NCI-H446 treated with DMSO at 0.1 percent for 48 hours (cell line): ENCODE results near the gene SAMD14.

Experiments used
- DNase-seq: peaks from one replicate; lab custom pipeline; 2025; lab: John Stamatoyannopoulos, UW

The SAMD14 gene

GRCh38 chr17:50133028-50133768 is 3.2 kb upstream of the SAMD14 start:
- no peak for DNase-seq

GRCh38 chr17:50132104-50132794 is 2.3 kb upstream of the SAMD14 start:
- DNase-seq, result no peak

DNA sequence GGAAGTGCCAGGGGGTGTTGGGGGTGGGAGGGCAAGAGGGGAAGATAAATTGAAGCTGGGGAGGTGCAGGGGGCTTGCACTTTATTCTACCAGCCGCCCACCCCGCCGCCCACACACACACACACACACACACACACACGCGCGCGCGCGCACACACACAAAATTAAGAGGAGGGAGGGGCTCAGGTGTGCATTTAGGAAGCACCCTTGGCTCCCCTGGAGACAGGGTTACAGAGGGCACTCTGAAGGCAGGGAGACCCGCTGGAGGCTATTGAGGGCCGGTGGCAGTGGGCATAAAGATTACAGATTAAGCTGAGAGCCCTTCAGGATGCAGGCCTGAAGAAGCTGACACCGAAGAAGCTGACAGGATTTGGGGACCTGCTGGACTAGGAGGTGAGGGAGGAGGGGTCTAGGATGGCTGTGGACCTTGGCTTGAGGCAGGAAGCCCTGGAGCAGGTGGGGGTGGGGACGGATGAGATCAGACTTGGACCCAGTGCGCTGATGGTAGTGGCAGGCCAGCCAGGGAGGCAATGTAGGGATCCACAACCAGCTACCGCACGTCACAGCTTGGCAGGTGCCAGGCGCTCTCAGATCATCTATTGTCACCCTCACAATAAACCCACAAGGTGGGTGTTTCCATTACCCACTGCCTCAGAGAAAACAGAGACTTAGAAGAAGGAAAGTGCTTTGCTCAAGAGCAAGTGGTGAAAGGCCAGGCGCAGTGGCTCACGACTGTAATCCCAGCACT is 772 bp upstream of the SAMD14 start:
- DNase-seq, result no peak

DNA sequence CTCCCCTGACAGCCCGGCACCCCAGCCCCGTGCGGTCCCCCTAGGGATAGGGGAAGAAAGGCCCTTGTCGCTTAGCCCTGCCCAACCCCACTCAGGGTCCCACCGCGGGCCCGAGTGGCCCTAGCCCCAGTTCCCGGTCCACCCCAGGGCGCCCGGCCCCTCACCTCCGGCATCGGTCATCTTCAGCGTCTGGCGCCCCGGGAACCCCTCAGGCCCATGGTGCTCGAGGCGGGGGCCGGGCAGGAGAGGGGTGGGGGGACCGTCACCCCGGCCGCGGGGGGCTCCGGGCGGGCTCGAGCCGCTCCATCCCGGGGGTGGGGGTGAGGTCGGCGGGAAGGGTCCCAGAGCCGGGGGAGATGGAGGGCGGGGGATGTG is 620 bp downstream of the SAMD14 start:
- no peak for DNase-seq

DNA sequence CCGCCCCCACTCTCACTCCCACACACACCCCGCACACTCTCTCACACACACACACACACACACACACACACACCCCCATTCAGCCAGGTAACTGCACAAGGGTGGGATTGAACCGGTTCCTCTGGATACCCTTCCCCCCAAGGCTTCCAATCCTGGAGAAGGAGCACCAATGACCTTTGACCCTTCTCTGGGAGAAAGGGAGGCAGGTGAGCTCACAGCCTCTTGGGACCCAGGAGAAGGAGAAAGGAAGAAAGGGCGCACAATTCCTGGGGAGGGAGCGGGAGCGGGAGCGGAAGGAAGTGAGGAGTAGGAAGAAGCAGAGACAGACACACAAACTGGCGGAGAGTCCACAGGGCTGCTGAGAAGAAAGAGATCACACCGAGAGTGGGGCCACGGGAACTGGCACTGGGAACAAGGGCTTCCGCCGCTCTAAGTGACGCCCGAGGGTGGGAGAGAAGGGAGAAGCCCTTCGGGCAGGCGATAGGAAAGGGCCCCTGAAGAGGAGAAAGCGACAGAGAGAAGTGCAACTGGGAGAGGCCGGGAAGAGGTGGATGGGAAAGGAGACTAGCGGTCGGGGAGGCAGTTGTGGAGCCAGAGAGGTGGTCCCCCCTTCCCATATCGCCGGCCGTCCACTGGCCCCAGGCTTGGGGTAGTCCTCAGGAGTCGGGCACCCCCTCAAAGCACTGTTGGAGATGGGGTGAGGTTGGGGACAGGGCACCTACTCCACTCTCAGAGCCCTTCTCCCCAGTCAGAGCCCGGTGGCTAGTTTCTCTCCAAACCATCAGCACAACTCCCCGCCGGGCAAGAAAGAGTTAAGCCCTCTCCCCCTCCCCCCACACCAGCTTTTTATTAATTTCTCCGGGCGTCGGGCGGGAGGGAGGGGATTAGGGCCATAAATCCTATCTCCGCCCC is 1.3 kb downstream of the SAMD14 start:
- no peak for DNase-seq

- no peak for DNase-seq
Measured at GRCh38 chr17:50127697-50128361, 2.1 kb downstream of the SAMD14 start.

DNA sequence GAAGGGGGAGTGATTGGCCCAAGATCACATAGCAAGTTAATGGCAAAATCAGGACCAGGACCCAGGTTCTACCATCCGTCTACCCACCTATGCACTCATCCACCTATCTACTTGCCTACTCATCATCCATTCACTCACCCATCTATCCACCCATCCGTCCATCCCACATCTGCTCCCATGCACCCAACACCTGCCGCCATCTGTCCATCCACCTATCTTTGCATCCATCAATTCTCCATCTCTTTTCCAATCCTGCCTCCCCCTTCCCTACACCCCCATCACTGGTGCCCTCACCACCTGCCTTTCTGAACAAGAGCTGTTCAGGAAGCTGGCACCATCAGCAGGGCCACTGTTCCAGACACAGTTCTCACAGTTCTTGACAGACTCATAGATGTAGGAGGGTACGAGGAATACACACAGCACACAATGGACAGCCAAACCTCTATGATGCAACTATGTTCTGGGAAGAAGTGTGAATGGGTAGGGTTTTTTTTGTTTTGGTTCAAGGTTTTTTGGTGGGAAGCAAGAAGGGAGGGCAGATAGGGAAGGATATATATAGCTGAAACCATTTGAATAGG is 4.5 kb downstream of the SAMD14 start:
- no peak for DNase-seq

GRCh38 chr17:50123649-50124349 is 6.2 kb downstream of the SAMD14 start:
- DNase-seq, result no peak

- DNase-seq, result no peak
Measured at GRCh38 chr17:50122945-50123344, 7.0 kb downstream of the SAMD14 start.

DNA sequence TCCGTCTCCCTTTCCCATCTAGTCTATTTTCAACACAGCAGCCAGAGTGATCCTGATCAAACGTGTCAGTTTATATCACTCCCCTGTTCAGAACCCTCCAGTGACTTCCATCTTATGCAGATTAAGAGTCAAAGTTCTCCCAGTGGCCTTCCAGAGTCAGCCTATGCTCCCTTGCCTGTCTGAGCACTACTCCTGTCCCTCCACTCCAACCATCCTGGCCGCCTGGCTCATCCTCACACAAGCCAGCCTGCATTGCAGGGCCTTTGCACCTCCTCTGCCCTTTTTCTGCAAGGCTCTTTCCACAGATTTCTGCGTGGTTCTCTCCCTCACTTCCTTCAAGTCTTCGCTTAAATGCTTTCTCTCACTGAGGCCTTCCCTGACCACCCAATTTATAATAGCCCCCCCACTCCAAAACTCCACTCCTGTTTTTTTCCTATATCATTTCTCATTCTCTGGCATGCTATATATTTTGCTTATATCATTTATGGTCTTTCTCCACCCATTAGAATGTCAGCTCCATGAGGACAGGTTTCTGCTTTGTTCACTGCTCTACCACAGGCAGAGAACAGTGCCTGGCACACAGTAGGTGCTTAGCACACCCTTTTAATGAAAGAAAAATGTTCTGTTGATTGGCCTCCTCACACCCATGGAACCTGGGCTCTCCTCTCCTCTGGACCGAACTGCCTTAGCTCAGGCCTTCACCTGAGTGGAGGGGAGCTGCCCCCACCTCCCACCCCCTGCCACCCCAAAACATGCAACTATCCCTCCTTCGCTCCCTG is 9.3 kb downstream of the SAMD14 start:
- DNase-seq, result no peak

DNA sequence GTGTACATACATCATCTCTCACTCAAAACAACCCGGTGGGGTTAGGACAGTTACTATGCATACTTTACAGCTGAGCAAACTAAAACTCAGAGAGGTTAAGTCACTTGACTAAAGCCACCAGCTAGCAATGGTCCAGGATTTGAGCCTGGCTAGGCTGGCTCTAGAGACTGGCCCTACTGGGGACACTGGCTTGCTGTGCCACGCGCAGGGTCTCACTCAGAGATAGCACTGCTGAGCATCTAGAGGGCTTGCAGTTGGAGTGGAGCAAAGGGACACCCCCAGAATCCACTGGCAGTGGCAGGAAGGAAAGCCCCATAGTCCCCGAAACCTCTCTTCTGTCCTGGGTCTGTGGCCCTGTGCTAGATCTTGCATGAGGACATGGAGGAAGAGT is 11.1 kb downstream of the SAMD14 start:
- no peak for DNase-seq

- DNase-seq, result no peak
Measured at GRCh38 chr17:50118076-50118827, 11.7 kb downstream of the SAMD14 start.

- DNase-seq, result no peak
Measured at GRCh38 chr17:50117202-50118051, 12.5 kb downstream of the SAMD14 start.

GRCh38 chr17:50115756-50116155 is 14.2 kb downstream of the SAMD14 start:
- no peak for DNase-seq

- DNase-seq, result peak; percentile 54
Measured at GRCh38 chr17:50114849-50115357, 15.1 kb downstream of the SAMD14 start.

GRCh38 chr17:50114401-50114800 is 15.6 kb downstream of the SAMD14 start:
- DNase-seq, result no peak

GRCh38 chr17:50113624-50114320 is 16.2 kb downstream of the SAMD14 start:
- DNase-seq, result no peak
